HG02885 (cell line): ENCODE results near the gene DGKA.
A peak's percentile ranks its signal among the peaks of the same experiment; 100 is the strongest.
"Not testable (repeated sequence)": the region's sequence is repeated elsewhere in the genome, so short reads cannot be mapped to it uniquely, and the experiment has no call there.

Source experiments
- ATAC-seq: cut with Tn5 transposase; IDR thresholded peaks from one replicate; pipeline ENCODE4 v1.9.1; 2021; ENCODE audit warnings: mild to moderate bottlenecking; ENCODE audit not compliant: unreplicated experiment, poor library complexity

The DGKA gene

DNA sequence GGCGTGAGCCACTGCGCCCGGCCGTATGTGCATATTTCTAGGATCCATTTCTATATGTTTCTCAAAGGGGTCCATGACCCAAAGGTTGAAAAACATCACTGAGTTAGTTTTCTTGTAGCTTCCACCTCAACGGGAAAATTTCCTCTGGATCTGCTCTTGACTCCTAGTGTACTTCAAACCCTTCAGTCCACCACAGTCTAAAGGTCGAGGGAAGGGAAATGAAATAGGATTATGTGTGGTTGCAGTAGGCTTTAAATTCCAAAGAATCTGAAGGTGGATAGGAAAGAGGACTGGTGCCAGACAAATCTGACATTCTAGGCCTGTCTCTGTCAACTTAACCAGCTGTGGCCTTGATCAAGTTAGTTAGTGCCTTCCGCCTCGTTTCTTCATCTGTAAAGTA, 64.4 kb downstream of the DGKA start:
- ATAC-seq, result no peak

DNA sequence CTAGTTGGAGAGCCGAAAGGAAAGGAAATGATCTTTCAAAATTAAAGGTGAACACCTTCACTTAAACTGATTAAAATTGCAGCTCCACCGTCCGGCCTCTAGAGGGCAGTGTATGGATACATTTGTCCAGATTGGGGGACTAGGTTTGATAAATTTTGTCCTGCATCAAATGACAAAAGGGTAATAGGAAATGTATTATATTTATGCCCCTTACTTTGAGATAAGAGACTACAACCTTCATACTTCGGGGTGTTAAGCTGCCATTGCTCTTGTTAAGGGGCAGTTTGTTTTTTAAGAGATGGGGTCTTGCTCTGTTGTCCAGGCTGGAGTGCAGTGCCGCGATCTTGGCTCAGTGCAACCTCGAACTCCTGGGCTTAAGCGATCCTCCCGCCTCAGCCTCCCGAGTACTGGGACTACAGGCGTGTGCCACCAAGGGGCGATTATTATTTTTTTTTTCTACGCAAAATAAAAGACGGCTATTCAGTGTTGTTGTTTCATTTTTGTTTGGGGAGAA, 65.3 kb downstream of the DGKA start:
- ATAC-seq, result no peak

DNA sequence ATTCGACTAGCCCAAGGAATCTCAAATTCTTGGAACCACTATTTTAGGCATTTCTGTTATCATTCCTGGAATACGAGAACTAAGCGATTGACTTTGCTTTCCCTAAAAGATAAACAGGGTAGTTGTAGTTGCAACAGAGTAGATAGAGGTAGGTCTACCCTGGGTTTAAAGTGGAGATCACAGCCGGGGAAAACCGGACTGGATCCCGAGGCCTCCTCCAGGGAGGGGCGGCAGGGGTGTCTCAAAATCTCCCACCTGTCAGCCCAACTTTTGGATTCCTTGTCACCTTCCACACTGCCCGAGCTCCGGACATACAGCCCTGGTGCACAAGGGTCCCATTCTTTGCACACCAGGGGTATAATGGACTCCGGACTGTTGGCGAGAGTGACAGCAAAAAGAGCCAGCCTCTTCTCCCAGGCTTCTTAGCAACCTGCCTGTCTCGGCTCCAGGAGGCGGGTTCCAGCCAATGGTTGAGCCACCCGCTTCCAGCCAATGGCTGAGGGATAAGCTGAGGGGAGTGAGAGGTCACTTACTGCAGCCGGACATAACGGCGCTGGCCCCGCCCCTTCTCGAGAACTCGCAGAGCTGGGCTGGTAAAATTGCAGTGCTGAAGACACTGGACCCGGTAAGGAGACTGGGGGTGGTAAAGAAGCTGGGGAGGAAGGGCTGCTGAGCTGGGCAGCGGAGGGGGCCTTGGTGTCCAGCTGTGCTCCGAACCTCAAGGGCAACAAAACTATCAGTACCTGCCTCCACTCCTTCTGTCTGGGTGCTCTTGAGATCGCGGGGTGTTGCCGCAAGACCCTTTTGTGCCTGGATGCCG, 66.0 kb downstream of the DGKA start, which contains the start of gene SUOX:
Gene SUOX, plus strand, starts transcription at position 562 of the 820 bp plus-strand sequence. CDS start 4,946 bp downstream, outside the sequence.
- ATAC-seq, result peak; percentile 99

GRCh38 chr12:55997535-55997859, 66.5 kb downstream of the DGKA start:
- no peak for ATAC-seq

- not testable (repeated sequence) for ATAC-seq
Observed at GRCh38 chr12:55999522-55999921, 68.6 kb downstream of the DGKA start.

GRCh38 chr12:55999999-56000540, 69.1 kb downstream of the DGKA start:
- ATAC-seq, result not testable (repeated sequence)

DNA sequence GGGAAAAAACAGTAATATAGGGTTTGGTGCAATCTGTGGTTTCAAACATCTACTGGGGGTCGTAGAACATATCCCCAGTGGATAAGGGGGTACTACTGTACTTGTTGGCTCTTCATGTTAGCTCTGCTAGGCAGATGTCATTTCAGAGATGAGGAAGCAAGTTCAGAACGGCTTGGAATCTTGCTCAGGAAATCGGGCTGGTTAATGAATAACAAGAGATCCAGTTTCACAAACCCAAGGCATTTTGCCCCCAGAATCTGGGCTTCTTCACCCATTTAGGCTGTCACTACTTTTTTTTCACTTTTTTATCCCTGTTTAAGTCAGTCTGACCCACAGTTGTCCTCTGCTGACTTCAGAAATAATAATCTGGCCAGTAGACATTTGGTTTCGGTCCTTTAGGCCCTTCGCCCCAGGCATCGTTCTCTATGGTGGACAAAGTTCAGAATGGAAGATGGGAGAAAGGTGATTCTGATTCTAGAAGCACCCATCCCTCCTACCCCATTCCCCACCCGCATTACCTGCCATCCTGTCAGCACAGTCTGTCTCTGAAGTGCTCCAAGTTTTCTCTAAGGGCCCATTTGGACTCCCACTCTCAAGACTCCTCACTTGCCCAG, 70.6 kb downstream of the DGKA start:
- no peak for ATAC-seq

GRCh38 chr12:56003376-56003775, 72.4 kb downstream of the DGKA start:
- not testable (repeated sequence) for ATAC-seq
